ENCODE measurements around the gene SERBP1.

GRCh38 chr1:67431869-67432578, 1.8 kb upstream of the SERBP1 start:
- no peak for TF ChIP-seq POLR2A (IDR thresholded peaks at IDR 0.05)
- TF ChIP-seq, protein P1, sequence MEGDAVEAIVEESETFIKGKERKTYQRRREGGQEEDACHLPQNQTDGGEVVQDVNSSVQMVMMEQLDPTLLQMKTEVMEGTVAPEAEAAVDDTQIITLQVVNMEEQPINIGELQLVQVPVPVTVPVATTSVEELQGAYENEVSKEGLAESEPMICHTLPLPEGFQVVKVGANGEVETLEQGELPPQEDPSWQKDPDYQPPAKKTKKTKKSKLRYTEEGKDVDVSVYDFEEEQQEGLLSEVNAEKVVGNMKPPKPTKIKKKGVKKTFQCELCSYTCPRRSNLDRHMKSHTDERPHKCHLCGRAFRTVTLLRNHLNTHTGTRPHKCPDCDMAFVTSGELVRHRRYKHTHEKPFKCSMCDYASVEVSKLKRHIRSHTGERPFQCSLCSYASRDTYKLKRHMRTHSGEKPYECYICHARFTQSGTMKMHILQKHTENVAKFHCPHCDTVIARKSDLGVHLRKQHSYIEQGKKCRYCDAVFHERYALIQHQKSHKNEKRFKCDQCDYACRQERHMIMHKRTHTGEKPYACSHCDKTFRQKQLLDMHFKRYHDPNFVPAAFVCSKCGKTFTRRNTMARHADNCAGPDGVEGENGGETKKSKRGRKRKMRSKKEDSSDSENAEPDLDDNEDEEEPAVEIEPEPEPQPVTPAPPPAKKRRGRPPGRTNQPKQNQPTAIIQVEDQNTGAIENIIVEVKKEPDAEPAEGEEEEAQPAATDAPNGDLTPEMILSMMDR (IDR thresholded peaks at IDR 0.05): no peak
